DMS153 treated with DMSO at 0.1 percent for 48 hours (cell line): ENCODE data around the gene MAMLD1.
A peak's percentile ranks its signal among the peaks of the same experiment; 100 is the strongest.

Experiments used
- DNase-seq: peaks from one replicate; lab custom pipeline; 2025; ENCODE audit not compliant: unreplicated experiment; lab: John Stamatoyannopoulos, UW

MAMLD1 gene

DNA sequence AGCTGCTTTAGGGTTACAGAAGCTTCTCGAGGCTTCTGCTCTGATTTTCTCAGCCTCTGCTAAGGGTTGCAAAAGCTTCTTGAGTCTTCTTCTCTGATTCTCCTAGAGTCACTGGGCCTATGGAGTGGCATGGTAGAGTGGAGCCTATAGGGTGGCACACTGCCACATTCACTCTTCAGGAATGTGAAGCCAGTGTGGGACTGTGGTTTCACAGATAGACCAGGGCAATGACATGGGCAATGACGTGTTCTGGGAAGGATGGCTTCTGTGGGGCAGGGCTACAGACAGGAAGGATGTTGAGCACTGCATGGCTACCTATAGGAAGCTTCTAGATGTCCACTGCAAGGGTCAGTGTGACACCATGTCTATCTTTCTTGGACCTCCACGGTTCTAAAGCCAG lies 11.0 kb upstream of the MAMLD1 start:
- DNase-seq, result no peak

- no peak for DNase-seq
Observed at GRCh38 chrX:150352581-150352980, 10.5 kb upstream of the MAMLD1 start.

- no peak for DNase-seq
Observed at GRCh38 chrX:150355913-150356312, 7.2 kb upstream of the MAMLD1 start.

GRCh38 chrX:150357790-150358189 lies 5.3 kb upstream of the MAMLD1 start:
- DNase-seq, result no peak

DNA sequence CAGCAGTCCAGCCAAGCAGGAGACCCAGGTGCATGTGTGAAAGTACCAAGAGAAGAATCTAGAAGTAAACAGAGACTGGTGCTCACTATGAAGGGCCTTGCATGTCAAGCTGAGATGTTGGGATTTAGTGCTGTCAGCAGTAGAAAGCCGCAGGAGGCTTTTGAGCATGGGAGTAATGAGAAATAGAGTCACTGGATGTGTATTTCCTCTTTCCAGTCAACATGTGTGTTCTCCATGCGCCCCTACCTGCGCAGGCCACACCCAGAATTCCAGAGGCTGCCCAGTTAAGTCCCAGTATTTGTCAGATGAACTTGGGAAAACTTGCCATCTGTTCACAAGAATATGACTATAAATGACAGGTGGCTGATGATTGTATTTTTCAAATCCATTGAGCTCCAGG lies 4.5 kb upstream of the MAMLD1 start:
- DNase-seq, result no peak

DNA sequence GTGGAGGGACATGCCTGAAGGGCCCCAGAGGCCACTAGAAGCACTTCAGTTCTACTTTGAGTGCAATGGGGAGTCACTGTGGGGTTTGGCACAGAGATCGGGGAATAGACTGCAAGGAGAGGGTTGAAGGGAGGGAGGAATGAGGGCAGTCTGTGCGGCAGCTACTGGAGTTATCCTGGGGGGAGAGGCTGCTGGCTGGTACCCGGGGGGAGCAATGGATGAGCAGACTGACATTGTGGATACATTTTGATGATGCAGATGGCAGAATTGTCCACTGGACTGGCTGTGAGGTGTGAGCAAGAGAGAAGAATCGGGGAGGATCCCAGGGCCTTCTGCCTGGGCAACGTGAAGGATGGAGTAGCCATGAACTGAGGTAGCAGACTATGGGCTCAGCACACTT lies 2.8 kb upstream of the MAMLD1 start:
- DNase-seq, result no peak

DNA sequence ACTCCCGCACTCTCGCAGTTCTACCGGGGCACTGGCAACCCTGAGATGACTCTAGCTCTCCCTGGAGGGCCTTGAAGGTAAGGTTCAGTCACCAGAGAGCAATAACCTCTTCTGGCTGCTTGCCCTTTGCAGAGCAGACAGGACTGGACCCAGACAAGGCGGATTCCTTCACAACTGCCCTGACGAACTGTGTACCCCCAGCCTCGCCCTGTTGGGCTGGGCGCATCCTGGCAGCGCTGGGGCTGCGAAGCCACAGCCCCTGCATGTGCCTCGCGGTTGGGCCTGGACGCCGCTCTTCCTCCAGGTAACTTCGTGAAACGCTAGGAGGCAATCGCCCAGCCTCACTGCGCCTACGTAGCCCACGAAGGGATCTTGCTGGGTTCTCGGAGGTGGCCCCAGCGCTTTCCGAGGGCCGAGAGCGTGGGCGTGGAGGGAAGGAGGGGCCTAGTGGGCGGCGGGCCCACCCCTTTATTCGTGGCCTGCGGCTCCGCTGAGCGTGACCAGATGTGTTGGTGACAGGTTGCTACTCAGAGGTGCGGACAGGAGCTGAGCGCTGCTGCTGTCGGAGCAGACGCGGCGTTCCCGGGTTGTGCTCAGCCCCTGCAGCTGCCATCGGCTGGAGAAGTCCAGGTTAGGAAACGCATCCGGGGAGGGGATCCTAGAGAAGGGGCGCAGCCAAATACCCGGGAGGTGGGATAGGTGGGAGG lies 1.9 kb upstream of the MAMLD1 start:
- DNase-seq, result no peak

GRCh38 chrX:150361777-150362351 lies 1.3 kb upstream of the MAMLD1 start:
- DNase-seq, result no peak

GRCh38 chrX:150363561-150364346 lies 637 bp downstream of the MAMLD1 start:
- no peak for DNase-seq

- DNase-seq, result no peak
Observed at GRCh38 chrX:150364347-150365050, 1.4 kb downstream of the MAMLD1 start.

DNA sequence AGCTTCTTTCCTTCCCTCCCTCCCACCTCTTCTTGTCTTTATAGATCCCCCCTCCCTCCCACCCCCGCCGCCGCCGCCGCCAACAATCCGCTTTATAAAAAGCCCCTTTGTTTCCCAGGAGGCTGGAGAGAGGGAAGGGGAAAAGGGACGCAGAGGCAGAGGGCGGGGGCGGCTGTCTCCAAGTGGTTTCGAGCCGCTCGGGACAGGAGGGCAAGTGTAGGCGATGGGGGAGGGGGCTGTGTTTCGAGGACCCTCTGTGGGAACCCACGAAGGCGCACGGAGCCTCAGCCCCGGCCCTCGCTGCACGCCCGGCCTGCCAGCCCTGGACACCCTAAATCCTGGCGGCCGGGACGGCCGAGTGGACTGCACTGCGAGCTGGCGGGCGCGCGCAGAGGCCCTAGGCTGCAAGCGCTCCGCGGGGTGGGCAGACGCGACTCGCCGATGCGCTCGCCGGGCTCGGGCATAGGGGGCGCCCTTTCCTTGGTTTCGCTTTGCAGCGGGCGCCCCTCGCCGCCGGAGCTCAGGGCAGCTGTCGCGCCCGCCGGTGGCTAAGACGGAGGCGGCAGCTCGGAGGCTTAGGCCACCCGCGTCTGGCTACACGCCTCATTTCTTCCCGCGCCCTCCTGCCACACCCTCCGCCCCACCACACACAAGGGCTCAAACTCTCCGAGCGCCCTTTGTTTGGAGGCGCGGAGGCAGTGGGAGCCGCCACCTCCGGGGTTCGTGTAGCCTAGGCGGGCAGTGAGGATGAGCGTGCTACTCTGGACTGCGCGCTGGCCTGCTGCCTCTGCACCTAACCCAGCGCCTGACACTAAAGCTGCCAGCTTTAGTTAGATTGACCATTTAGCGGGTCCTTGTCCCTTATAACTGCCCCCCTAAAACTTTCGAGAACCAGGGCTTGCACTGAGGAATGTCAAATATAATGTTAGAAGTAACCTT lies 2.2 kb downstream of the MAMLD1 start:
- peak; percentile 35 for DNase-seq

DNA sequence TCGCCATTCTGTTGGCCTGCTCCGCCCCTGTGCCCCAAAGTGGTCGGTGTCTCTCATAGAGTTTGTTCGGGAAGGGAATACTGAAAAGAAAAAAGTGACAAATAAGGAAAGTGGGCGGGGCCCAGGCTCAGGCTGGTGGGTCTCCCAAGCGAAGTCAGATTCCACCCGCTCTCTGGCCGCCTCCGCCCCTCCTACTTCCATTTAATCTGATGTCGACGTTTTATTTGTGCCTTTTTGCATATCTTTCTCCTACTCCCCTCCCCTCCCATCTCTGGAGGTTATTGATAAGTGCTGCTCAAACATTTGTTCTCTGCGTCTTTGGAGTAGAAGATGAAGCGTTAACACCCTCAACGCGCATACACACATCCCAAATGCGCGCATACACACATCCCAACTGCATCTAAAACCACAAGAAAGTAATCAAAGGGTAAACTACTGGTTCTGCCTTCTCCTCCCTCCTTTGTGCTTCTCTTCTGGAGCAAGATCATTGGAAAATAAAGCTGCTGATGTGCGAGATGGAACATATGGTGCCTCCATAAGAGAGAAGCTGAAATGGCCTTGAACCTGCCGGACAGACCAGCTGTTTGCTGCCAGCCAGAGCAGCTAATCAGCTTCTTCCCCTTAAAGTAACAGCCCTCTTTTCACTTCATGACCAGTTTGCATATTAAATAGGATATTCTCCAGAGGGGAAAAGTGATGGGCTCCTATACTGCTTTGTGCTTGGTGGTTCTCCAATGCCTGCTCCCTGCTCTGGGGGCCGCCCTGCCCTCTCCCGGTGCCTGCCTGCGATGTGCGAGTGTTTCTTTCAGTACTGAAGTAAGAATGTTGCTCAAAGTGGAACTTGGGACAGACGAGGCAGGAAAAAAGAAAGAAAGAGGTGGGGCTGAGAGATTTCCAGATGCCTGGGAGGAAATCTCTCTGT lies 3.1 kb downstream of the MAMLD1 start:
- no peak for DNase-seq

DNA sequence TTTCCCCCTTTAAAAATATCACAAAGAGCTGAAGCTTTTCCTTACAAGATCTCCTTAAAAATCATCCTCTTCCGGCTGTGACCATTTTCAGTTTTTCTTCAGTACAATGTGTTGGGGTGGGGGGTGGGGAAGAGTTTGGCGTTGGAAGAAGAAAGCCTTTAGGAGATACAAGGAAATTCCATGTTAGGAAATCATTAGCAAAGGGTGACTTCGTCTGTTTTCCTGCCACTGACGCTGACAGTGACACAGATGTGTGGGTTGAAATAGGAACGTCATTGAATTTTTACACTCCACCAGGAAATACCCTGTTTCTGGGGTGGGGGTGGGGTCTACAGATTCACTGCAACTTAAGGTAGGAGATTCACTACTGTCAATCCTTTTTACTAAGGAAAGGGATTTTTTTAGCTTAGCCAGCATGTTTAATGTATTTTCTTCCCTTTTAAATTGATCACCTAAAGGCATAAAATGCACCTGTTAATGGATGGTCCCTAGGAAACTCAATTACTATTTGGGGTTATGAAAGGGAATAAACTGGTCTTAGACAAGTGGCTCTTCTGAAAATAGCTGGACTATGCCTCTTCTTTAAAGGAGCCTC lies 3.9 kb downstream of the MAMLD1 start:
- no peak for DNase-seq

GRCh38 chrX:150370589-150371312 lies 7.6 kb downstream of the MAMLD1 start:
- DNase-seq, result no peak

DNA sequence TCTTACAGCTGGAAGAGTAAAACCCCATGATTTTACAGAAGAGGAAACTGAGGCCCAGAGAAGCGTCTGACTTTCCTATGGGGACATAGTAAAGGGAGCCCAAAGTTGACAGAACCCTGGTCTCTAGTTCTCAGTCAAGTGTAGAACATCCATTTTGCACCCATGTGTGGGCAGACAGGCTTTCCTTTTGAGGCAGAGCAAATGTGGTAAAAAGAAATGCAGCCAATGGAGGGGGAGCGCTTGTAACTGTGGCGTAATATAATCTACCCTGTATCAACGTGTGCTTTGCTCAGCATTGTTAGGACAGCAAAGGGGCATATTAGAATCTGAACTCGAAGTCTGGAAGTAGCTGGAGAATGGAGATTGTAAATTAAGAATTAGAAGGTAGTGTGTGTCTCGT lies 8.8 kb downstream of the MAMLD1 start:
- DNase-seq, result no peak

DNA sequence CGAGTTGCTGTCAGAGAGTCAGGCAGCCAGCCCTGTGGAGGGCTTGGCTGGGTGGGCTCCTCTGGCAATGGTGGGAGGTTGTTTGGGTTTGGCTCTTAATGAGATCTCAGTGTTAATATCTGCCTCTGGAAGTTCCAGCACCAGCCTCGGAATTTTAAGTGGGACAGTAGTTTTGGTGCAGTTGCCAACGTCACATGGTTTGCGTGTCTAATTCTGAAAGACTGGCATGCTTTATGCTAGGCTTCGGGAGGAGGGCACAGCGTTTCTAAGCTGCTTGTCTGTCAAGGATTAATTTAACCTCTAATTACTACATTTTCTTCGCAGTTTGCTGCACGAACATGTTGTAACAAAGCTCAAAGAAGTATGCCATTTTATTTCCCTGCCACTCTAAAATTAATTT lies 9.2 kb downstream of the MAMLD1 start:
- DNase-seq, result no peak

GRCh38 chrX:150372756-150373155 lies 9.6 kb downstream of the MAMLD1 start:
- DNase-seq, result no peak

DNA sequence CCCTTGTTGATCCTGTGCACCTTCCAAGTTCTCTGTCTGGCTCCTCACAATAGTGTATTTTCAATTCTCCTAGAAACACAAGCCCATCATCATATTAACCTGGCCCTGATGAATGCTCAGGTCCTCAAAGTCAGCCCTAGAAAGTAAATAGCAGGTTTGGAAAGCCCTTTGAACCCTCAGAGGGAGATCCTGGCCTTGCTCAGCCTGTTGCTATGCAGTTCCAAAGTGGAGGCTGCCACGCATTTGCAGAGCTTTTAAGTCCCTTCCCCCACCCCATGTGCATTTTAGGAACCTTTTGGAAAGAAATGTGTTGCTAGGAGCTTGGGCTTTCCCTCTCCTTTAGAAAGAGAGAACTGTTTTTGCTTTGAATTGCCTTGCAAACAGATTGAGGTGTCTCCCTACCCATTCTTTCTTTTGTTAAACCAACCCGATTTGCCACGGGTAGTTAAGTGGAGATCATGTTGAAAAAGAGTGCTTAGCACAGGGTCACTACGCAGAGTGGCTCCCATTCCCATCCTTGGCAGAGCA lies 12.2 kb downstream of the MAMLD1 start:
- DNase-seq, result no peak
